Measurements from ENCODE around the gene SLC25A26.

SLC25A26 gene

DNA sequence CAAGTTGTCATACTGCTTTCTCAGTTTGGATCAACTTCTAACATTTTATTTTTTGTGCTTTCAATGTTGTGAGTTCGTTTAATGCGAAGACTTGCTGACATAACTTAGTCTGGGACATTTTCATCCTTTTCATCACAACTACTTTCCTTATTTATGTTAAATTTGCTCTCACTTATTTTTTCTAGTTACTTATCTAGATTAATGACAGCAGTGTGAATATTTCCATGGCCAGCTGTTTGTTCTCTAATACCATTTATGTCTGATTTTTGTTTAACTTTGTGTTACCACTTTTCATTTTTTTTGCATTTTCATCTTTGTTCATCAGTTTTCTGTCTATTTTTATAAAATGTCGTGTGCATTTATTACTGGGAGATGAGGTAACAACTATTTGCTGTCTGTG is 6.2 kb downstream of the SLC25A26 start:
- no peak for DNase-seq (ENCODE audit: low read depth)

DNA sequence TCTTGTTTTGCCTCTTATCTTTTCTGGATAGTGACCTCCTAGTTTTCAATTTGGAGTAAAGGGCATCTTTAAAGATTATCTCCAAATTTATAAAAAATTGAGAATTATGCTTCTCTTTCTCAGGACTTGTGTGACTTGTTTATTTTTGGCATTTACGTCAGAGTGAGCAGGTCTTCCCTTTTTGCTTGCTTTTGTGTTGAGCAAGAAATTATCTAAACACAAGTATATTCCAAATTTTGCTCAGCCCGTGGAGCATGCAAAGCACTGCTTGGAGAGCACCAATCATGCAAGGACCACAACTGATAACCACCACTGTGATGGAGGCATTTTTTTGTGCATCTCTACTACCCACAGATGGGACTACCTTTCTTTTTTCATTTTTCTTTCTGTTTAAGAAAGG is 7.1 kb downstream of the SLC25A26 start:
- DNase-seq (ENCODE audit: low read depth), result no peak

DNA sequence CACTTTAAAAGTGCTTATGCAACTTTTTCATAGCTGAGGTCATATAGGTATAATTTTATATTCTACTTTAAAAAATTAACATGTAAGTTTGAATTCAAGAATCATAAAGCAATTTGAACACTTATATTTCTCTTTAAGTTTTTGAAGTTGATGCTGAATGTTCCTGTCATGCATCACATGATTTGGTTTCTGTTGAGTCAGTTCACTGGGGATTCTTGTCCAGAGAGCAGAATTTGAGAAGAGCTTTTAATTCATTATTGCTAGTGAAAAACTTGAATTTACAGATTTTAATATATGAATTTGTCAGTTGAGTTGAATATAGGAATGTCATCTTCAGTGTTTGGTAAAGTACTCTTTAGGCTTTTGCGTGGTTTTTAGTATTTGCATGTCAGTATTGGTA is 7.9 kb downstream of the SLC25A26 start:
- no peak for DNase-seq (ENCODE audit: low read depth)

DNA sequence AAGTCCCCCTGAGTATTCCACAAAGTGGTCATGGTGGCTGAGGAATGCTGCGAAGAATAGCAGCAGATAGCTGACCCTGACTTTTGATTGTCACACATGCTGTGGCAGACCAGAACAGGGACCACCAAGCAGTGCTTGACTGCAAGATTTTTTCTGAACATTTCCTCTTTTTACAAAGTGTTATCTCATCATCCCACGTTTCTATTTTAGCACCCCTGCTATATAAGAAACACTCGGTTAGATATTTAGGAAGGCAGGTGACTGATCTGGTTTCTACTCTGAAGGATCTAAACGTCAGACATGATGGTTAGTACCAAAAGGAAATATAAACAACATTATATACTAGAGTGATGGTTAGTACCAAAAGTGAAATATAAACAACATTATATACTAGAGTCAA is 9.1 kb downstream of the SLC25A26 start:
- no peak for DNase-seq (ENCODE audit: low read depth)

GRCh38 chr3:66233033-66233432 is 12.2 kb downstream of the SLC25A26 start:
- no peak for DNase-seq (ENCODE audit: low read depth)

DNA sequence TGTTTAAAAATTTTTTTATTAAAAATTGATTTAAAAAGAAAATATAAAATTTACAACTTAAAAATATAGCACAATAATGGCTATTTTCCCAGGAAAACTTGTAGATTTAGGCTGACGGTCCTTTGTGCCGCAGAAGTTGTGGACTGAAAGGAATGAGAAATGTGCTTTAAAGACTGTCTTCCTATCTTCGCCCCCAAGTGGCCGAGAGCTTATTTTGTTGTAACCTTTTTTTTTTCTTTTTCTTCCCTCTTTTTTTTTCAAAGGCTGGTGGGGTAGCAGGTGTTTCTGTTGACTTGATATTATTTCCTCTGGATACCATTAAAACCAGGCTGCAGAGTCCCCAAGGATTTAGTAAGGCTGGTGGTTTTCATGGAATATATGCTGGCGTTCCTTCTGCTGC is 15.5 kb downstream of the SLC25A26 start:
- DNase-seq (ENCODE audit: low read depth), result no peak

GRCh38 chr3:66237552-66237951 is 16.8 kb downstream of the SLC25A26 start:
- DNase-seq (ENCODE audit: low read depth), result no peak

DNA sequence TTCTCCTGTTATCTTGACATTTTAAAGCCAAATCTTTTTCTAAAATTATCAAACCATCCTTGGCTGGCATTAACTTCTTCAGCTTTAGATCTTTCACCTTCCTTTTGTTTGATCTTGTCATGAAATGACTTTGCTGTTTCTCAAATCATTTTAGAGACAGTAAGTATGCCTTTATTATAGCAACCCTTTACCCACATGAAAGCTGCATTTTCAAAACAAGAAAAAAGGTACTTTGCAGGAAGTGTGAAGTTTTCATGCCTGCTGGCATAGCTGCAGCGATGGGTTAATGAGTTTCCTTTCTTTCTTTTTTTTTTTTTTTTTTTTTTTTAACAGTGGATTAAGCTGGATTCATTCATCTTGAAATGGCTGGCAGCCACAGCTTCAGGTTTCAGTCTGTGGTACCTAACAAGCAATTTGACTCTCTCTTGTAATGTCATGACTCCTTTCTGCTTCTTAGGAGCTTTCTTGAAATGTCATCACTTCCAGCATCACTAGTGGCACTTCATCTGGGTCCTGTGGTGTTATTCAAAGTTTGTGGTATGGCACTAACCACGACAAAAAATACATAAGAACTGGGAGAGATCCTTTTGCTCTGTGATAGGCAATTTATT is 18.8 kb downstream of the SLC25A26 start:
- no peak for DNase-seq (ENCODE audit: low read depth)

- DNase-seq (ENCODE audit: low read depth), result no peak
Observed at GRCh38 chr3:66241466-66241865, 20.7 kb downstream of the SLC25A26 start.

DNA sequence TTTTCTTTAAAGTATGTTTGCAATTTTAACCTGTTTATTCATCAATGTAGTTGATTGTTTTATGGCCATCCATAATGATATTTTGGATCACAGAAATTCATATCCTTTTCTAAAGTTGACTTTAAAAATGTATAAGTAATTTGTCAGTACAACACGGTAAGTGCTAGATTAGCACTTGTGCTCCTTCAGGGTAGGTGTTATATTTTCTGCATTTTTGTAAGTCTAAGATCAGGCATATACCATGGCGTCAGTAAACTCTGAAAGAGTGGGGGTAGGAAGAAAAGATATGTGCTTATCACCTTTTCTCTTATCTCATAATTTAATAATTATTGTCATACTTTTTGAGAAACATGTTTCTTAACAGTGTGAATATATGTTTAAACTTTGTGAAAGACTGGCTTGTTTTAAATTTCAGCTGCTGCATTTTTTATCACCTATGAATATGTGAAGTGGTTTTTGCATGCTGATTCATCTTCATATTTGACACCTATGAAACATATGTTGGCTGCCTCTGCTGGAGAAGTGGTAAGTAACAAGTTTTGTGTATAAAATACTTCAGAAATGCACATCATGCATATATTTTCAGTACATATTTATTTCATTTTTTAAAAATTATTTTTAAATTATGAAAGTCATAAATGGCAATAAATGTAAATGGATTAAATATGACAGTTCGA is 22.1 kb downstream of the SLC25A26 start:
- DNase-seq (ENCODE audit: low read depth), result no peak

DNA sequence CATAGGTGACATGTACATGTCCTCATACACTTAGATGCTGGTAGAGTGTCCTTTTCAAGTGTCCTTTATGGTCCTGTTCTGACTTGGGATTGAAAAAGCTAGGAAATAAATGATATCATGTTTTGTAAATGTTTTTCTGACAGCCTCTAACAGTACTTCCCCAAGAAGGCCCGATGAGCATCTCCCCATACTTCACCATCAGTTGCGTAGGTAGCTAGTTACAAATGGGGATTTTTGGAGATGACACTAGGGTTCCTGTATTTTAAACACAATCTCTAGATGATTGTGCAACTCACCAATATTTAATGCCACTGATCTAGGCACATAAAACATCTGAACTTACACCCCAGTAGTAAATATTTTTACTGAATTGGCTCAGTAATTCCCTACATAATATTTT is 27.8 kb downstream of the SLC25A26 start:
- DNase-seq (ENCODE audit: low read depth), result no peak

DNA sequence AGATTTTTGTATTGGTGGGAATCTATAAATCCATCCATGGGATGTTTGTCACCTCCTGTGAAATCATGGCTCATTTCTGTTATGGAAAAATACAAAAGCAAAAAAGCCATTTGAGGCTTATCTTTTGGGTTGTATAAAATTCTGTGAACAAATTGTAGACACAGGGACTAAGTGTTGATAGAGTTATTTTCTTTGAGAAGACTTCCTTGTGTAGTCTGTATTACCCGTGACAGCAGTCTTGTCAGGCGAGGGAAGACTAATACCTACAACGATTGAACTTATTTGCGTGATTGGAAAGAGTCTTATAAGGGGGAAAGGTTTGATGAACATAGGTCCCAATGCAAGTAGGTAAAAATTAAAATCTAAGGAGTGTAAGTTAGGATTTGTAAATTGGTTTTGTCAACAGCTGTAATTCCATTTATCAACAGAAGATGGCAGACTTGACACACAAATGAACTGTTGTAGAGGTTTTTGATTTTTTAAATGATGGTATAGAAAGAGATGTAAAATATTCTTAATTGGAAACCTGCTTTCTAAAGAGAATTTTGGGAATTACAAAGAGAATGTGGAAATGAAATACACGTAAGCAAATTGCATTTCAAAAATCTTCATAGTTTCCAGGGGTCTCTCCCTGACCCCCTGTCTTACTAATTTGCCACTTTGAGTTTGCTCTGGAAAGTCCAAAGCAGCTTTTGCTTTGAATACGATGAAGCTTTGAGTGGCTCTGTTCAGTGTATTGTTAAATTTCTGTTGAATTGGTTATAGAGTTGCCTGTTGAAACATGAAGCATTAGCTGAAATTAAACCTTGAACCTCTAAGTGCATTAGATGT is 33.2 kb downstream of the SLC25A26 start:
- DNase-seq (ENCODE audit: low read depth), result no peak

DNA sequence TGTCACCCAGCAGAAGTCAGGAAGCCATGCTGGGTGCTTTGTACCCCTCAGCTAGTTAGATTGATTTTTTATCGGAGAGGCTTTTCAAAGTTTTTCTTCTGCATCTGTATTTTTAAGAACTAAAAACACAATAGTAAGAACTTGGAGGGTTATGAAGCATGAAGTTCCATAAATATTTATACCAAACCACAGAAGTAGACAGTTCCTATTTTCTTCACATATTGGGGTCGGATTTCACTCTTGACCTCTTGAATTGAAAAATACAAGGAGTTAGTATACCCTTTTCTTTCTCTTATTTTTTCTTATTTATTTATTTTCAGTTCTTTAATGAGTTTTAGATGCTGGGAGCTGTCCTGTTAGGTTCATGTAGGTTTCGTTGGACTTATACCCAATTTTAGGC is 35.1 kb downstream of the SLC25A26 start:
- no peak for DNase-seq (ENCODE audit: low read depth)

- no peak for DNase-seq (ENCODE audit: low read depth)
Observed at GRCh38 chr3:66256806-66257205, 36.0 kb downstream of the SLC25A26 start.

DNA sequence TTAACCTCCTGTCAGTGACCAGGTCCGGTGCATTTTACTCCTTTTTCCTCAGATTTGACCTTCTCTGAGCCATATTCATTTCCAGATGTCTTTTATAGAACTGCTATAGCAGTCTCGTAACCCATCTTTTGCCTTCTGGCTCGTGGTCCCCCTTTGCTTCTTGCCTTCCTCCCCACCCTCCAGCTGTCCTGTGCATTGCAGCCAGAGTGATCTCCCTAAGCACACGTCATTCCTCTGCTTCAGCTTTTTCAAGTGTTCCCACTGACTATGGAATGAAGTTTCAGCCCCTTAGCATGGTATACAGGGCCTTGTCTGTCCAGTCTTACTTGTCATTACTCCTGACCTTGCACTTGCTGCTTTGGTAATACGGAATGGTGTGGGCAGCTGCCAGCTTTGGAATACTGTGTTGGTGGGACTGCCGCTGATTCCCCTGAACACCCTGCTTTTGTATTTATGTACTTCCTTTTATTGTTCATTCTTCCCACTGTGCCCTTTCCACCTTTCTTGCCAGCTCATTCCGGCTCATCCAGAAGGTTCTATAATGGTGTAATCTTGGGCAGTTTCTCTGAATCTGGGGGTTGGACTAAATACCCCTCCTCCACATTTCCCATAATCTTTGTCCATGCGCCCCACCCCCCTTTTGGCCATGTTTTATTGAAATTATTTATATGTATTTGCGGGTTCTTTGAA is 38.9 kb downstream of the SLC25A26 start:
- no peak for DNase-seq (ENCODE audit: low read depth)

GRCh38 chr3:66260431-66260830 is 39.6 kb downstream of the SLC25A26 start:
- DNase-seq (ENCODE audit: low read depth), result no peak

- no peak for DNase-seq (ENCODE audit: low read depth)
Observed at GRCh38 chr3:66261355-66261754, 40.6 kb downstream of the SLC25A26 start.

GRCh38 chr3:66265649-66266048 is 44.8 kb downstream of the SLC25A26 start:
- DNase-seq (ENCODE audit: low read depth), result no peak

DNA sequence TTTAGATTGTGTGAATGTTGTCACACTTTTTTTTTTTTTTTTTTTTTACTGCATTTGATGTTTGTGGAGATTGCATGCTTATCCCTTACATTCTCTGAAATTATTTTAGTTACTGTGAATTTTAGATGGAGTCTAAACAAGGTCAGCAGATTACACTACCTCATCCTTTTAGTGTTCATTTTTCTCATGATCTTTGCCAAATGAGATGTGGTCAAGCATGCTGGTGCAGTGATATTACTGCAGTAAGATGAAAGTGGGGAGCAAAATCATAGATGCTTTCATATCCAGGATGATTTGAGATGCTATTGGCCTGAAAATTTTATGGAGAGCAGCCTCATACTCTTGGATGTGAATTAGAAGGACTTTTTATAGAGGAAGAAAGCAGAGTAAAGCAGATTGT is 45.8 kb downstream of the SLC25A26 start:
- DNase-seq (ENCODE audit: low read depth), result no peak

- no peak for DNase-seq (ENCODE audit: low read depth)
Observed at GRCh38 chr3:66267031-66267430, 46.2 kb downstream of the SLC25A26 start.

DNA sequence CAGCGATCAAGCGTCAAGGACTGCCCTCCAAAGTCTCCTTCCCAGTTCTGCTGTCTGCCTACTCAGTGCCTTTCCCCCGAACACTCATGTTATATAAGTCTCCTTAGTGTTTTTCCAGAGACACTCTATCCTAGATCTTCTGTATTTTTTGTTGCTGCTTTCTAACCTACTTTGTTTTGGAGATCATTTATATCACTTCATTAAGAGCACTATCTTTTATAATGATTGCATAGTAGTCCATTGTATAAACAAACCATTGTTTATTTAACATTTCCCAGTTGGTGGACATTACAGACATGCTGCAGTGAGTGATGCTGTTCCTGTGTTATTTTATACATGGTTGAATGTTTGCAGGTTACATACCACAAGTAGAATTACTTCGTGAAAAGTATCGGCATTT is 47.1 kb downstream of the SLC25A26 start:
- no peak for DNase-seq (ENCODE audit: low read depth)

DNA sequence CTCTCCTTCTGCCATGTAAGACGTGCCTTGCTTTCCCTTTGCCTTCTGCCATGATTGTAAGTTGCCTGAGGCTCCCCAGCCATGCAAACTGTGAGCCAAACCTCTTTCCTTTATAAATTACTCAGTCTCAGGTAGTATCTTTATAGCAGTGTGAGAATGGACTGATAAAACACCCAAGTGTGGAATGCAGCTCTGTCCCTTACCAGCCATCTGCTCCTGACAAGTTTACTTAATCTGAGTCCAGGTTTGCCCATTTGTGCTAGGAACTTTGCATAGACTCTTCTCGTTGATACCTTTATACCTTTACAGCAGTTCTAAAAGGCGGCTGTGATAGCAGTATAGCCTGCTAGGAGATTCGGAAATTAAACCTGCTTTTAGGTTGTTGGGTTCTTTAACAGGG is 48.1 kb downstream of the SLC25A26 start:
- DNase-seq (ENCODE audit: low read depth), result no peak

DNA sequence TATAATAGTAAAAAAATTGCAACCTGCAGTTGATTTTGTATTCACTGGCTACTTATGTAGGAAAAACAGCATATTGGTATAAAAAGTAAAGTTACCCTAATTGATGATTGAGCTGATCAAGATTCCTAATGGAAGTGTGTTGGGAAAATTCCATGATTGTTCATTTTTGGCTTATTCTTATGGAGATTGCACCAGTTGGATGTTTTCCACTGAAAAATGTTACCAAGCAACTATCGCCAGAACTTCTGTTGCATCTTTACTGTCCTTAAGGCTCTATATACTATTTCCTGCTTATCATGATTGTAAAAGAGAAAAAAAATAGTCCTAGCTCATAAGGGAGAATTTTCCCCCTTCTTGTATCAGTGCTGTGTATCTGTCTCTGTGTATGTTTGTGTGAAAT is 48.6 kb downstream of the SLC25A26 start:
- no peak for DNase-seq (ENCODE audit: low read depth)
